Hepatocyte (in vitro differentiated cells): ENCODE measurements around the gene SEPTIN8.

Source experiments
- CTCF ChIP-seq: fragments of 200-600 bp; sonication (generic); IDR thresholded peaks from 2 replicates; pipeline ENCODE4 v1.5.1; 2016; ENCODE audit warnings: antibody characterized with exemption, mild to moderate bottlenecking; ENCODE audit not compliant: poor library complexity
- EZH2 ChIP-seq: fragments of 200-600 bp; sonication (generic); IDR thresholded peaks from 2 replicates; pipeline ENCODE4 v1.6.1; 2016; ENCODE audit warnings: antibody characterized with exemption, mild to moderate bottlenecking, borderline replicate concordance

GRCh38 chr5:132800545-132800944 is 23.5 kb upstream of the SEPTIN8 start:
- no peak for TF ChIP-seq EZH2
- TF ChIP-seq CTCF: no peak
